CD4-positive, alpha-beta T cell treated with Interleukin-2 at 100 ng/mL for 4 hours (primary cell): ENCODE data around the gene KDM6A.
"Not testable (repeated sequence)": the region's sequence is repeated elsewhere in the genome, so short reads cannot be mapped to it uniquely, and the experiment has no call there.

Experiments
- DNase-seq: peaks from one replicate; pipeline ENCODE4 v3.0.0-alpha.2; 2020; ENCODE audit warnings: low spot score

Gene KDM6A

DNA sequence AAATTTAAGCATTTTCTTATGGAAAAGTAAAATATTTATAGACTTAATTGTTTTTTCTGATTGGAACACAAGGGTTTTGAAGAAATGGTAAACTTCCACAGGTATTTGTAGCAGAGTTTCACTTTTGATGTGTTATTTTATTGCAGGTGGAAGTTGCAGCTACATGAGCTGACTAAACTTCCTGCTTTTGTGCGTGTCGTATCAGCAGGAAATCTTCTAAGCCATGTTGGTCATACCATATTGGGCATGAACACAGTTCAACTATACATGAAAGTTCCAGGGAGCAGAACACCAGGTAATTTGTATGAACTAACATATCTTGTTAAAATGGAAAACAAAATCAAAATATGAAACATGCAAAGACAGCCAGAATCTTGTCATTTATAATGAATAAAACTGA, 210.3 kb downstream of the KDM6A start:
- peak; percentile 19 for DNase-seq

DNA sequence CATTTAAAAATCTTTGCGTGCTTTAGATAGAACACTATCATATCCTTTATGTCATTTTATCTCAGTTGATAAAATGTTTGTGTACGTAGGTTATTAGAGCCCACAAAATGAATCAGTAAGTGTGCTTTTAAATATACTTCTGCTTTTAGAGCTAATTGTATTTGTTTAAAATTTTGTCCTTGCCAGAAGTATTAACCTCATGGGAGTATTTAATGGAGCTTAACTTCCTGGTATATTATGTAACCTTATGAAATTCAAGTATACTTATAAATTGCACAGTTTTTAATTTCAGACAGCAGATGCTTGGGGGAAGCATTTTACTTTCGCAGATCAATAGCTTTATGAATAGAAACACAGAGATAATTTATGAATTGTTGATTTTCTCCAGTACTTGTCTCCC, 237.5 kb downstream of the KDM6A start:
- DNase-seq: no peak

DNA sequence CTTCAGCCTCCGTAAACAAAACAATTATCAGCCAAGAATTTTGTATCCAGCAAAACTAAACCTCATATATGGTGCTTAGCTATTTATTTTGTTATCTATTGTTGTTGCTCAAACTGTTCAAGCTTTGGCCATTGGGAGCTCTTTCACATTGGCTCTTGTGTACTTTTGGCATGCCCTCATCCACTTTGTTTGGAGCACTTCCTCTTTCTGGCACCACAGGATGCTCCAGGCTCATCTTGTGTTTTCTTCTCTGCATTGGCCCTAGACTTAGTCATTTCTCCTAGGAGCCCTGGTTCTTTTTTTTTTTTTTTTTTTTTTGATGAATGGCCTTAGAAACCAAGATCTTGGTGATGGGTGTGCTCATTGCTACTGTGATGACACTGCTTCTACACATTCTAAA, 253.2 kb downstream of the KDM6A start:
- no peak for DNase-seq

DNA sequence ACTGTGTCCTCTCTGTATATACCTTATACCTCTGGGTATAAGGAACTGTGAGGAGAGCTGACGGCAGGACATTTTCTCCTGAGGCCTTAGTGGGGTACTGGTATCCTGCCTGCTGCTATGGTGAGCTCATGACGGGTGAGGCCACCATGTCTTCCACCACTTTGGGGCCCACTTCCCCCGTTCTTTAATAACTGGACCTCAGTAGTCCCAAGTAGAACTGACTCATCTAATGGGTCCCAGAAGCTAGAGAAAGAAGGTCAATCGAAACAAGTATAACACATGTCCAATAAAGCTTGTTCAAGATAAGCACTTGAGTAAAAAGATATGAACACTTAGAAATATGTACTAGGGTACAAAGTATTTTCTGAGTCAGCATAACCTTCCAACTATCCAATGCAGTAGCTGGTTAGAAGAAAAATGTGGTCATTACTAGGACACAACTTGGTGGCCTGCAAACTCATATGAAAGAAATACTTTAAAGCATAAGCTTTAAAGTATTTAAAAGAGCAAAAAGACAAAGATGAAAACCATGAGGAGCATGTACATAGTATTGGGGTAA, 256.0 kb downstream of the KDM6A start:
- no peak for DNase-seq

DNA sequence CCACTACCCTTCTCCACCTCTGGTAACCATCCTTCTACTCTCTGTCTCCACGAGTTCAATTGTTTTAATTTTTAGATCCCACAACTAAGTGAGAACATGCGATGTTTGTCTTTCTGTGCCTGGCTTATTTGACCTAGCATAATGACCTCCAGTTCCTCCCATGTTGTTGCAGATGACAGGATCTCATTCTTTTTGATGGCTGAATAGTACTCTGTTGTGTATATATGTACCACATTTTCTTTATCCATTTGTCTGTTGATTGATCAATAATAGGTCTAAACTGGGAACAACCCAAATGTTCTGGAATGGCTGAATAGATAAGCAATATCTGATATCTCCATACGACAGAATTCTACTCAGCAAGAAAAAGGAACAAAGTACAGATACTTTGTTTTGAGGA, 260.5 kb downstream of the KDM6A start:
- DNase-seq: no peak

DNA sequence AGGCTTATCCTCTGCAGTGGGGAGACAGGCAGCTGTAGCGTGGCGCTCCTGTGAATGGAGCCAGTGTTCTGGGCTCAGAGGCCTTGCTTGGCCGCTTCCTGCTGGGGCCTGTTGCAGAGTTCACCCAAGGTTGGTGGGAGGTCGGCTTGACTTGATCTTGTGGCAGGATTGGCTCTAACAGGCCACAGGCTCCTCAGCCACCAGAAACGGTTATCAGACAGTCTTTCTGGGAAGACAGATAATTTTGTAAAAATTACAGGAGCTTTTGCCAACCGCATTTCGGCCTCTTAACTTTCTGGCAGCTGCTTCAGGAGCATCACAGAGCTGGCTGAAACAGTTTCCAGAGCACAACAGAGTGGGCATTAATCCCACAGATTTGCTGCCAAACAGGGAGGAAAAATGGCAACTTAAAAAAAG, 261.3 kb downstream of the KDM6A start:
- no peak for DNase-seq

DNA sequence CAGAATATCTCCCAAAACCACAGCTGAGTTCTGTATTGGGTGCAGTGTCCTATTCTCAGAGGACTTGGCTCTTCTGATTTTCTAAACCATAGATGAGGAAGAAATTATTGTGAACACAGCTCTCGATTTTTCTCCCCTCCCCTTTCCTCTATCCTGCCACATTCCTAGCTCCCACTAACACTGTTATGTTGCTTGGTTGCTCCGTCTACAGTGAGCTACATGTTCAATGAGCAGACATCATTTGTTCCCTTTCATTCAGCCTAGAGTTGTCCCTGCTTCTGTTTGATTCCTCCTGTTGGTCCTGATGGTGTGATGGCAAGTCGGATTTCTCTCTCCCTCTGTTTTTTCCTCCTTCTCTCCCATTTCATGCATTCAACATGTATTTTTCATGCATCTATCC, 261.8 kb downstream of the KDM6A start:
- DNase-seq: no peak

DNA sequence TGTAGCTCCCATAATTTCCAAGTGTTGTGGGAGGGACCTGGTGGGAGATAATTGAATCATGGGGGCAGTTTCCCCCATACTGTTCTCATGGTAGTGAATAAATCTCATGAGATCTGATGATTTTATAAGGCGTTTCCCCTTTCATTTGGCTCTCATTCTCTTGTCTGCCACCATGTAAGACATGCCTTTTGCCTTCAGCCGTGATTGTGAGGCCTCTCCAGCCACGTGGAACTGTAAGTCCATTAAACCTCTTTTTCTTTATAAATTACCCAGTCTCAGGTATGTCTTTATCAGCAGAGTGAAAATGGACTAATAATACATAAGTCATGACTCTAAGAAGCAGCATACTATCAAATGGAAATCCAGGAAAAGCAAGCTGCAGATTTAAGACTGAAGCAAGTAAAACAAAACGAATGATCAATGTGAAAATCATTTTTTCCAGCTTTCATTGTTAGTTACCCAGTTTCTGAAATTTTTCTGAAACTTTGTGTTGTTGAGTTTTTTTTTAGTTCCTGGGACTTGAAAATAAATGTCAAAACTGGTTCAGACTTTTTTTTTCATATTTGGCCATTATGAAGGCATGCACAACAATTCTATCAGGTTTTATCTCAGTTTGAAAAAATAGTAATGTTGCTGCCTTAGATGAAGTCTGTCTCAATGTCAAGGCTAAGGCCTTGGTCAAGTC, 262.5 kb downstream of the KDM6A start:
- not testable (repeated sequence) for DNase-seq

DNA sequence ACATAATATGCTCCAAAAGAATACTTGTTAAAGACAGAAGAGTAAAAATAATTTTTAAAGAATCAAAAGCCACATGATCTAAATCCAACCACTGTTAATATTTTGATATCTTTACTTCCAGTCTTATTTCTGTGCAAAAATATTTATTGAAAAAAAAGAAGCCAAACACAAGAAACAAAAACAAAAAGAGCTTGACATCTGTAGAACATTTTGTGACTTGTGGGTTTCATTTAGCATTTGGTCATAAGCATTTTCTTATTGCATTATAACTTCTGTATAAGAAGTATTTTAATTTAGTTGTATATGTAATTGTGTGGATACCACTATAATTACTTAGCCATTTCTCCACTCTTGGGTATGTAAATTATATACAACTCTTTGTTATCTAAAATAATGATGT, 264.5 kb downstream of the KDM6A start:
- DNase-seq: no peak

DNA sequence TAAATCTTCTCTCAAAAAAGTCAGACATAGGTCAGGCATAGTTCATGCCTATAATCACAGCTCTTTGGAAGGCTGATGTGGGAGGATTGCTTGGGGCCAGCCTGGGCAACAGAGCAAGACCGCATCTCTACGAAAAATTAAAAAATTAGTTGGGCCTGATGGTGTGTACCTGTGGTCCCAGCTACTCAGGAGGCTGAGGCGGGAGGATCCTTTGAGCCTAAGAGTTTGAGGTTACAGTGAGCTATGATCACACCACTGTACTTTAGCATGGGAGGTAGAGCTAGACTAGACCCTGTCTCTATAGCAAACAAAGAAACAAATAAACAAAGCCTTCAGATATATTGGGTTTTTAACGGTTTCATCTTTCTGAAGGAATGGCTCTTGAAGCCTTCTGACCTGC, 265.5 kb downstream of the KDM6A start:
- no peak for DNase-seq

DNA sequence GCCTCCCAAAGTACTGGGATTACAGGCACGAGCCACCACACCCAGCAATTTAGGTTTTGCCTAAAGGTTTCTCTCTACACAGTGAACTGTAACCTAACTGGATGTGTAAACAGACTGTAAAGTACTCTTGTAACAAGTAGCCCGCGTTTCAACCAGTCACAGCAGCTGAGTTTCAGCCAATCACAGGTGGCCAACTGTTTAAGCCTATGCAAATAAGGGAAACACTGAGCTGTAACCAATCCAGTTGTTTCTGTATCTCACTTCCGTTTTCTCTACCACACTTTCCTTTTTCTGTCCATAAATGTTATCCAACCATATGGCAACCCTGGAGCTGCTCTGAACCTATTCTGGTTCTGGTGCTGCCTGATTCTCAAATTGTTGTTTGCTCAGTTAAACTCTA, 267.8 kb downstream of the KDM6A start:
- DNase-seq: no peak

DNA sequence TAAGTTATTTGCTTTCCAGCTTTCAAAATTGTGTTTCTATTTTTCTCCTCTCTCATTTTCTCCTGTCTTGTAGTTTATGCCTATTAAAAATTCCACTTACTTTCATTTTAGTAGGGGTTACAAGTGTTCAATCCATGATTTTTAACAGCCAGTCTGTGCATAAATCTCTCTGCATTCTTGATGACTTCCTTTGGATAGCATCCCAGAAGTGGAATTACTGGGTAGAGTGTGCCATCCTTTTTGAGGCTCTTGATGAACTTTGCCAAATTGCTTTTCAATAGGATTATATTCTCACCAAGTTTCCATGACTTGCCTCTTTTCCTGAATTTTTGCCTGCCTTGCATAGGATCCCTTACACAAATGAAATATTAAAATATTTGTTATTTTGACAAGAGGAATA, 269.2 kb downstream of the KDM6A start:
- DNase-seq: no peak

DNA sequence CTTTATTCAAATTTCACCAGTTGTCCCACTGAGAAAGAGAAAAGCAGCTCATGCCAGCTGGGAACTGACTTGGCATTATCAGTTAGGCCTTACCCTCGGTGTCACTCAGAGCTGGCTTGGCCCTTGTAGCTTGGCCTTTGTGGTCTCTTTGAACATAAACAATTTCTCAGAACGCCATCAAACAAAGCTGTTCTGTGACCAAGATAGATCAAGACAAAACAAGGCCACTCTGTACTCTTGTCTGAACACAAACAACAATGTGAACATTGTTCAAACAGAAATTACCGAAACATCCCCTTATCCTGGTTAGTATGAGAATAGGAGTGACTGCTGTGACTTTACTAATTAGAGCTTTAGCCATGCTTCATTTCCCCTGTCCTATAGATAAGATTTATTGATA, 270.5 kb downstream of the KDM6A start:
- DNase-seq: no peak

DNA sequence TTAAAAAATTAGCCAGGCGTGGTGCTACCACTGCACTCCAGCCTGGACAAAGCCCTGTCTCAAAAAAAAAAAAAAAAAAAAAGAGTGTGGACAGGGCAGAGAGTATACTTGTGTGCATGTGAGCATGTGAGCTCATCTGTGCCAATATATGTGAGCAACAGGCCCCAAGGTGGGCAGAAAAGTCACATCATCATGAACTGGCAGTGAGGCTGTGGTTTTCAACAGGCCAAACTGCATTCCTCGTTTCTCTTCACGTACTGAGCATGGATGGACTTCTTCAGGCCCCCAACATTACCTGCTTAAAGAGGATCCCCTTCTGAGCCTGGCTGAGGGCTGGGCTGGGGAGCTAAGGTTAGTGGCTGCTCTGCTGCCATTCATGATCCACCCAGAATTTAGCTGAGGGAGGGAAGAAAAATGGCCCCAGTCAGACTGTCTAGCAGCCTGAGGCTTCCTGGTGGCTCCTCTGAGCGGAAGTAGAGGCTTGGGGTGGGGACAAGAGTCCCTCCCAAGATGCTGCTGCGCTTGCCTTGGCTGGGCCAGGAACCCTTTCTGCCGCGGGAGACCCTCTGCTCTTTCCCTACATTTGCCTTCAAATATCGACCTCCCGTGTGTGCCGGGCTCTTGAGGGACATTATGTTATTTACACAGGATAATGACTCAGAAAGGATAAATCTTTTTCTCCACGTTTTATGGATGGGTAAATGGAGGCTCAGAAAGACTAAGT, 272.7 kb downstream of the KDM6A start:
- no peak for DNase-seq

DNA sequence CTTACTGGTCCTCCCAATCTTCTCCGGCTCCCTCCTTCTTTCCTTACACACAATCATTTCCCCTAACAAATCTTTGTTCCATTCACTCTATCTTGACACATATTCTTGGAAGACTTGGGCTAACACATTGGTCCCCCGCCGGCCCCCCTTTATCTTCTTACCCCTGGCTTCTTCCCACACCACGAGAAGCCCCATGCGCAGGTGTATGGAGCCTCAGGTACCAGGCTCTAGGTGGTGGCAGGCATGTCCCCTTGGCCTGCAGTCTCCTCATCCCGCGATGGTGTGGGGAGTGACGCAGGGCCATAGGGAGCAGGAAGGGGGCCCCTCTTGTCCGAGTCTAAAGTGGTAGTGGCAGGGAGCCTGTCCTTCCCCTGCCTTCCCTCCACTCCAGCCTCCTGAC, 277.8 kb downstream of the KDM6A start:
- no peak for DNase-seq

DNA sequence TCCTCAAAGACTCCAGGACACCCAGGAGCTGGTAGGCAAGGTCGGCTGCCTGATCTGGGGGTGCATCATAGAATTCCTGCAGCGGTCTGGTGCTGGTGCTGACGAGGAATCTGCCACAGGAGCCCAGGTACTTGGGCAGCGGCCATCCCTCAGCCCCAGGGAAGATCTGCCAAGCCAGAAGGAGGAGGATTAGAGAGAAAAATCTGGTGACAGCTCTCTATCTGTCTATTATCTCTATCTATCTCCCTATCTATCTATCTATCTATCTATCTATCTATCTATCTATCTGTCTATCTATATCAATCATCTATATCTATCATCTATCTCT, 281.0 kb downstream of the KDM6A start:
- no peak for DNase-seq

DNA sequence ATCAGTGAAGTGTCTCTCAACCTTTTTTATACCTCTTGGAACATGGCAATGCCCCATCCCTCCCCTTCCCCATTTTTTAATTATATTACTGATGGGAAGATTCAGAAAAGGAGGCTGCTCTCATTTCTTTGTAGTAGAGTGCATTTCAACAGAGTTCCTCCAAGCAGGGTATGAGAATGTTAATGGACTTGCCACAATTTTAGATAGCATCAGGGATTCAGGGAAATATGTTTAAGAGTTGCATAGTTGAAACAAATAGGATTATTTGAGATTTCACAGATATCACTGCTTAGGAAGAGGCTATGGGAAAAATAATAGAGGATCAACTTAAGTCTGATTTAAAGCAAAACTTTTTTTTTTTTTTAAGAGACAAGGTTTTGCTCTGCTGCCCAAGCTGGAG, 281.5 kb downstream of the KDM6A start:
- no peak for DNase-seq

DNA sequence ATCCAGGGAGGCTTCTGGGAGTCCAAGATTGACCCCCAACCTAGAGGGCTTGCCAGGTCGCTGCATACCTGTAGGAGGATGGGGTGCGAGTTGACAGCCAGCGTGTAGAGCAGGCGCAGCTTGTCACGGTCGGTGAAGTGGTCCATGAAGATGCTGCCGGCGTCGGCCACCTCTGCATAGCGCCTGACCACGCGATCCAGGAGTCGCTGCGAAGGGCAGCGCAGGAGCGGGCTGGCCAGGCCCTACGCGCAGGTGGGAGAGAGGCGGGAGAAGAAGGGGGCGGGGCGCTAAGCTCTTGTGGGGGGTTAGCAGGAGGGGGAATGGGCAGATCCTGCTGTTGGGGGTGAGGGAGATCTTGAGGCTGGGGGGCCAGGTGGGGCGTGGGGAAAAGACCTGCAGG, 284.7 kb downstream of the KDM6A start:
- no peak for DNase-seq
